Rectal smooth muscle tissue (tissue), 1 donor: Measurements from ENCODE around the gene DNAJC10.

Experiments
- H3K27ac ChIP-seq: one replicate; pipeline ENCODE4 v1.7.0; 2013; ENCODE audit warnings: low read depth, low read length, inconsistent platforms
- H3K27me3 ChIP-seq: one replicate; pipeline ENCODE4 v1.7.0; 2013; ENCODE audit warnings: low read length; ENCODE audit not compliant: control insufficient read depth, insufficient read depth
- H3K36me3 ChIP-seq: one replicate; pipeline ENCODE4 v1.7.0; 2013; ENCODE audit warnings: low read length; ENCODE audit not compliant: control insufficient read depth, insufficient read depth
- H3K4me1 ChIP-seq: one replicate; pipeline ENCODE4 v1.7.0; 2013; ENCODE audit warnings: low read length; ENCODE audit not compliant: control insufficient read depth, insufficient read depth
- H3K4me3 ChIP-seq: one replicate; pipeline ENCODE4 v1.7.0; 2013; ENCODE audit warnings: low read length
- H3K9ac ChIP-seq: one replicate; pipeline ENCODE4 v1.7.0; 2013; ENCODE audit warnings: low read length

DNAJC10 gene

DNA sequence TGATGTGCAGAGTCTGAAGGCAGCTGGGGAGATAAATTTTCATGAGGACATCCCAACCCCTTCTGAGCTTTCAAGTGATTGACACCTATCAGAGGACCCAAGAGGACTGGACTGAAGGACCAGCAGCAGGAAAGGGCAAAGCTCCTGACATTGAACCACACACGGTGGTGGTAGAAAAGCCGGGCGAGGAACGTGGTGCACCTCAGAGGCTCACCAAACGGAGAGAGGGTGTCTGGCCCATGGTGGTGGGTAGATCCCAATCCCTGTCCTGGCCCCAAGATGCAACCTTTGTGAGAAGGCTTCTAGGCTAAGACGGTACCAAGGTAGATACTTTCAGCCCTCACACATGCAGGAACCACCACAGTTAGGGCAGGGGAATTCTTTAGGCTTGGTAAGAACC lies 98.3 kb downstream of the DNAJC10 start:
- H3K4me3 ChIP-seq: no peak overlapping the region
- no peak overlapping the region for H3K9ac ChIP-seq

GRCh38 chr2:182814804-182815203 lies 98.7 kb downstream of the DNAJC10 start:
- H3K27me3 ChIP-seq: no peaks in the 10 kb centered on the region
- H3K27ac ChIP-seq: no peak overlapping the region
- no peak overlapping the region for H3K4me3 ChIP-seq
- no peaks in the 10 kb centered on the region for H3K36me3 ChIP-seq
- H3K9ac ChIP-seq: no peak overlapping the region
- H3K4me1 ChIP-seq: no peaks in the 10 kb centered on the region

More for the DNA sequence above, 98.3 kb downstream of the DNAJC10 start:
- no peak overlapping the region for H3K27ac ChIP-seq
- no peaks in the 10 kb centered on the region for H3K36me3 ChIP-seq
- no peaks in the 10 kb centered on the region for H3K27me3 ChIP-seq
- H3K4me1 ChIP-seq: no peaks in the 10 kb centered on the region

DNA sequence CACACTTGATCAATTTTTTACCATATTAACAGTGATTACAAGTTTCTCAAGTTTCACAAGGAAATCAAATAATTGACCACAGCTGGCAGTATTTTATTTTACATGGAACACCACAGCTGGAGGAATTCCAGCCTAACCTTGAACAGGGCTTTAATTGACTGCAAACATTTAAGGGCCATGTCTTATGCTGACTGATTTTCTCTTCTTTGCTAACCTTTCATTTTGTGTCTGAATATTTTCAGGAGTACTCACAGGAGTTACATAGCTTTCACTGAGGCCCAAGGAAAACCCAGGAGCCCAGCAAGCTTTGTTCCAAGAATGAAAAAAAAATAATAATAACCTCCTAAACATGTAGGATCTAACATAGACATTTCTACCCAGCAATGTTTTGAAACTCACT lies 100.8 kb downstream of the DNAJC10 start:
- H3K36me3 ChIP-seq: no peaks in the 10 kb centered on the region
- no peaks in the 10 kb centered on the region for H3K27me3 ChIP-seq
- no peak overlapping the region for H3K9ac ChIP-seq
- no peak overlapping the region for H3K27ac ChIP-seq
- no peak overlapping the region for H3K4me3 ChIP-seq
- H3K4me1 ChIP-seq: no peaks in the 10 kb centered on the region

DNA sequence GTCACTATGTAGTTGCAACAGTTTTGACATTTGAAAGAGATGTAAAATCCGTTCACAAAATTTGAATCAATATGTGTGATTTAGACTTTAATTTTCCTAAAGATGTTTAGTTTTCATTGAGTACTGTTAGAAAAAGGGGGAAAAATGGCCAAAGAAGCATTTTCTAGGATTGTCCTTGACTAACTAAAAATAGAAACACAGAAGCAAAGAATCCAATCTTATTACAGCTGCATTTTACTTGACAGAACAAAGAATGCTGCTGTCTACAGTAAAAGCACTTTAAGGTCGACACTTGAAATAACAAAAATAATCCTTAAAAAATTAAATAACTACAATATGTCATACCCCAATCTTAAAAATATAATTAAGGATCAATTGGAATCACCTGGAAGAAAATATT lies 101.5 kb downstream of the DNAJC10 start:
- Histone ChIP-seq H3K27ac (no peak overlapping the region), H3K27me3 (no peaks in the 10 kb centered on the region), H3K36me3 (no peaks in the 10 kb centered on the region), H3K4me3 (no peak overlapping the region), H3K9ac (no peak overlapping the region), H3K4me1 (no peaks in the 10 kb centered on the region)

GRCh38 chr2:182818501-182818900 lies 102.4 kb downstream of the DNAJC10 start:
- Histone ChIP-seq H3K4me3 (no peak overlapping the region), H3K36me3 (no peaks in the 10 kb centered on the region), H3K9ac (no peak overlapping the region), H3K27me3 (no peaks in the 10 kb centered on the region), H3K27ac (no peak overlapping the region), H3K4me1 (no peaks in the 10 kb centered on the region)

DNA sequence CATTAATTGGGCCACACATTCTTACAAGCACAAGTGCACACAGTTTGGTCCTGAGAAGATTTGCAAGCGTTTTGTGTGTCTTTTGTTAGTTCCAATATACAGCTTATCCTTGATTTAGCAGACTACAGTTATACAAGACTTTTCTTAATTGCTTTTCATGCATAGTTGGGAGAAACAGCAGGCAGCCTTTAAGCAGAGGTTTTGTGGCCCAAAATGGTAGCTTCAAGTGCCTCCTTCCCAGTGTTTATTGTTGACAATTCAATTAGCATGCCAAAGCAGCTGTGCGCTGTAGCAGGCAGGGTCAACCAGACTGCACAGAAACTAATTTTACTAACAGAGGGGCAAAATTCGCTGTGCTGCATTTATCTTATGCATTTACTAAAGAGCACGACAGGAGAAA lies 102.9 kb downstream of the DNAJC10 start:
- H3K4me1 ChIP-seq: no peaks in the 10 kb centered on the region
- no peak overlapping the region for H3K27ac ChIP-seq
- no peak overlapping the region for H3K9ac ChIP-seq
- no peaks in the 10 kb centered on the region for H3K36me3 ChIP-seq
- H3K27me3 ChIP-seq: no peaks in the 10 kb centered on the region
- no peak overlapping the region for H3K4me3 ChIP-seq

- Histone ChIP-seq H3K4me3 (no peak overlapping the region), H3K4me1 (no peaks in the 10 kb centered on the region), H3K27me3 (no peaks in the 10 kb centered on the region), H3K27ac (no peak overlapping the region), H3K36me3 (no peaks in the 10 kb centered on the region), H3K9ac (no peak overlapping the region)
Measured at GRCh38 chr2:182819412-182819811, 103.4 kb downstream of the DNAJC10 start.

GRCh38 chr2:182821182-182821581 lies 105.1 kb downstream of the DNAJC10 start:
- Histone ChIP-seq H3K4me3 (no peak overlapping the region), H3K9ac (no peak overlapping the region), H3K36me3 (no peaks in the 10 kb centered on the region), H3K27ac (no peak overlapping the region), H3K4me1 (peaks cover 3% of the 10 kb centered on the region), H3K27me3 (no peaks in the 10 kb centered on the region)

- Histone ChIP-seq H3K9ac (no peak overlapping the region), H3K4me3 (no peak overlapping the region), H3K36me3 (no peaks in the 10 kb centered on the region), H3K27ac (no peak overlapping the region), H3K27me3 (no peaks in the 10 kb centered on the region), H3K4me1 (peaks cover 3% of the 10 kb centered on the region)
Measured at GRCh38 chr2:182822733-182823132, 106.7 kb downstream of the DNAJC10 start.

GRCh38 chr2:182824056-182824766 lies 108.2 kb downstream of the DNAJC10 start:
- Histone ChIP-seq H3K36me3 (no peaks in the 10 kb centered on the region), H3K4me1 (peaks cover 3% of the 10 kb centered on the region), H3K9ac (no peak overlapping the region), H3K27me3 (no peaks in the 10 kb centered on the region), H3K4me3 (no peak overlapping the region), H3K27ac (no peak overlapping the region)

GRCh38 chr2:182824767-182825158 lies 108.7 kb downstream of the DNAJC10 start:
- H3K27ac ChIP-seq: no peak overlapping the region
- peaks cover 3% of the 10 kb centered on the region for H3K4me1 ChIP-seq
- no peak overlapping the region for H3K9ac ChIP-seq
- no peak overlapping the region for H3K4me3 ChIP-seq
- no peaks in the 10 kb centered on the region for H3K36me3 ChIP-seq
- no peaks in the 10 kb centered on the region for H3K27me3 ChIP-seq

- H3K4me3 ChIP-seq: no peak overlapping the region
- H3K4me1 ChIP-seq: peaks cover 3% of the 10 kb centered on the region
- H3K27me3 ChIP-seq: no peaks in the 10 kb centered on the region
- no peaks in the 10 kb centered on the region for H3K36me3 ChIP-seq
- no peak overlapping the region for H3K9ac ChIP-seq
- H3K27ac ChIP-seq: no peak overlapping the region
Measured at GRCh38 chr2:182826064-182826463, 110.0 kb downstream of the DNAJC10 start.

GRCh38 chr2:182826496-182826895 lies 110.4 kb downstream of the DNAJC10 start:
- Histone ChIP-seq H3K27ac (no peak overlapping the region), H3K4me1 (peaks cover 3% of the 10 kb centered on the region), H3K36me3 (no peaks in the 10 kb centered on the region), H3K4me3 (no peak overlapping the region), H3K27me3 (no peaks in the 10 kb centered on the region), H3K9ac (no peak overlapping the region)
